Hepatocyte (in vitro differentiated cells): ENCODE results near the gene KRT7. TPM values are rescaled to one million over a fixed set of nuclear protein-coding genes. Genes with fewer than 3 reads are reported as not detected.
A peak's percentile ranks its signal among the peaks of the same experiment; 100 is the strongest.
"Not testable (repeated sequence)": the region's sequence is repeated elsewhere in the genome, so short reads cannot be mapped to it uniquely, and the experiment has no call there.

Experiments
- DNase-seq: peaks from one replicate; pipeline ENCODE4 v3.0.0-alpha.2; 2016; ENCODE audit warnings: low spot score
- H2AFZ ChIP-seq: fragments of 200-600 bp; sonication (generic); 2 replicates; pipeline ENCODE4 v1.6.0; 2016; ENCODE audit warnings: antibody characterized with exemption, mild to moderate bottlenecking
- H3K27ac ChIP-seq: fragments of 200-600 bp; sonication (generic); 2 replicates; pipeline ENCODE4 v1.5.1; 2016; ENCODE audit warnings: mild to moderate bottlenecking
- H3K27me3 ChIP-seq: fragments of 200-600 bp; sonication (generic); 2 replicates; pipeline ENCODE4 v1.6.1; 2016
- H3K36me3 ChIP-seq: fragments of 200-600 bp; sonication (generic); replicated peaks from 2 replicates; pipeline ENCODE4 v1.5.1; 2016; ENCODE audit warnings: low read depth; ENCODE audit not compliant: insufficient read depth
- H3K4me1 ChIP-seq: fragments of 200-600 bp; sonication (generic); 2 replicates; pipeline ENCODE4 v1.5.1; 2016; ENCODE audit warnings: mild to moderate bottlenecking, moderate library complexity; ENCODE audit not compliant: insufficient read depth
- H3K4me2 ChIP-seq: fragments of 200-600 bp; sonication (generic); 2 replicates; pipeline ENCODE4 v1.6.0; 2016
- H3K4me3 ChIP-seq: fragments of 200-600 bp; sonication (generic); 2 replicates; pipeline ENCODE4 v1.5.1; 2016; ENCODE audit warnings: mild to moderate bottlenecking
- H3K79me2 ChIP-seq: fragments of 200-600 bp; sonication (generic); 2 replicates; pipeline ENCODE4 v1.6.0; 2017; ENCODE audit warnings: mild to moderate bottlenecking
- H3K9me2 ChIP-seq: fragments of 200-600 bp; sonication (generic); replicated peaks from 2 replicates; pipeline ENCODE4 v1.6.0; 2017; ENCODE audit warnings: mild to moderate bottlenecking; ENCODE audit not compliant: insufficient read depth
- H3K9me3 ChIP-seq: fragments of 200-600 bp; sonication (generic); 2 replicates; pipeline ENCODE4 v1.5.1; 2016; ENCODE audit warnings: low read depth, mild to moderate bottlenecking
- H4K20me1 ChIP-seq: fragments of 200-600 bp; sonication (generic); 2 replicates; pipeline ENCODE4 v1.6.0; 2016; ENCODE audit warnings: mild to moderate bottlenecking; ENCODE audit not compliant: insufficient read depth, poor library complexity, severe bottlenecking
- EZH2 ChIP-seq: fragments of 200-600 bp; sonication (generic); IDR thresholded peaks from 2 replicates; pipeline ENCODE4 v1.6.1; 2016; ENCODE audit warnings: antibody characterized with exemption, mild to moderate bottlenecking, borderline replicate concordance
- EZH2phosphoT487 ChIP-seq: fragments of 200-600 bp; sonication (generic); IDR thresholded peaks from one replicate; pipeline ENCODE4 v1.6.1; 2018; ENCODE audit warnings: antibody characterized with exemption, mild to moderate bottlenecking, low read depth, moderate library complexity; ENCODE audit not compliant: unreplicated experiment, severe bottlenecking
- WGBS: methylation state at CpG from one replicate; pipeline ENCODE4 v1.1.6; 2016; ENCODE audit warnings: low lambda C conversion rate; ENCODE audit errors: missing lambda C conversion rate; 5-methylcytosine and 5-hydroxymethylcytosine counted together
- polyA plus RNA-seq: library from polyadenylated mRNA; unstranded; fragments of >200 nt; fragmentation: Nextera tagmentation; extraction: Ambion mirVana; gene quantifications from 2 replicates; pipeline ENCODE4 v1.2.1, GENCODE V29; 2016
- total RNA-seq: library from RNA; depleted of rRNA; stranded (reverse); fragments of >200 nt; gene quantifications from 2 replicates; pipeline ENCODE4 v1.2.3, GENCODE V29; 2014
- TF ChIP-seq, protein P1 (sequence below): fragments of 200-600 bp; sonication (generic); IDR thresholded peaks from 2 replicates; pipeline ENCODE4 v1.5.1; 2016; ENCODE audit warnings: antibody characterized with exemption, mild to moderate bottlenecking; ENCODE audit not compliant: poor library complexity

The KRT7 gene
- total and polyA plus RNA-seq, 2 experiments from 2014 or later, result 27.1 to 33.3 TPM

DNA sequence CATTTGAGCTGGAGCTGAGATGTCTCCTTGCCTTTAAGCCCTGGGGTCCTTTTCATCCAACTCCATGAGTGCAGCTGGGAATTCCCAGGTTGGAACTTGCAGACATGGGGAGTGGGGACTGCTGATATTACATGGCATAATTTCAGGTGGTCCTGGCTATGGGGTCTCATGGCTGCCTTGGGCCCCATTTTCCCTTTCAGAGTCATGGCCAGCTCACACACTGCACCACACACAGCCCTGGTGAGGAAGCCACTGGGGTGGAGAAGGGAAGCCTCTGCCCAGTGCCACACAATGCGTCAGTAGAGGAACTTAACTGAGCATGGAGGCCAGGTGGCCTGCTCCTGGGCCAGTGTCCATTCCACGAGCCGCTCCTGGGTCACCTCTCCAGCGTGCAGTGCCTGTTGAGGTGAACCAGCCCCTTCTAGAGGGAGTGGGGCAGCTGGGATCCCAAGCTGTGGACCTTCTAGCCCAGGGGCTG lies 24.1 kb downstream of the KRT7 start:
- H3K9me3 ChIP-seq, result no peaks in the 10 kb centered on the region
- no peak overlapping the region for H3K27ac ChIP-seq
- no peak for DNase-seq
- 96% methylated on average over 4 of the region's 4 CpGs for WGBS
- TF ChIP-seq, protein P1, sequence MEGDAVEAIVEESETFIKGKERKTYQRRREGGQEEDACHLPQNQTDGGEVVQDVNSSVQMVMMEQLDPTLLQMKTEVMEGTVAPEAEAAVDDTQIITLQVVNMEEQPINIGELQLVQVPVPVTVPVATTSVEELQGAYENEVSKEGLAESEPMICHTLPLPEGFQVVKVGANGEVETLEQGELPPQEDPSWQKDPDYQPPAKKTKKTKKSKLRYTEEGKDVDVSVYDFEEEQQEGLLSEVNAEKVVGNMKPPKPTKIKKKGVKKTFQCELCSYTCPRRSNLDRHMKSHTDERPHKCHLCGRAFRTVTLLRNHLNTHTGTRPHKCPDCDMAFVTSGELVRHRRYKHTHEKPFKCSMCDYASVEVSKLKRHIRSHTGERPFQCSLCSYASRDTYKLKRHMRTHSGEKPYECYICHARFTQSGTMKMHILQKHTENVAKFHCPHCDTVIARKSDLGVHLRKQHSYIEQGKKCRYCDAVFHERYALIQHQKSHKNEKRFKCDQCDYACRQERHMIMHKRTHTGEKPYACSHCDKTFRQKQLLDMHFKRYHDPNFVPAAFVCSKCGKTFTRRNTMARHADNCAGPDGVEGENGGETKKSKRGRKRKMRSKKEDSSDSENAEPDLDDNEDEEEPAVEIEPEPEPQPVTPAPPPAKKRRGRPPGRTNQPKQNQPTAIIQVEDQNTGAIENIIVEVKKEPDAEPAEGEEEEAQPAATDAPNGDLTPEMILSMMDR, result no peak
- TF ChIP-seq EZH2, result no peak
- no peak for TF ChIP-seq EZH2phosphoT487
- H3K4me1 ChIP-seq, result no peaks in the 10 kb centered on the region
- peaks cover 59% of the 10 kb centered on the region for H3K27me3 ChIP-seq
- H3K9me2 ChIP-seq, result no peaks in the 10 kb centered on the region
- no peak overlapping the region for H3K4me3 ChIP-seq
- H3K36me3 ChIP-seq, result no peaks in the 10 kb centered on the region
- H2AFZ ChIP-seq, result no peak overlapping the region
- no peak overlapping the region for H3K4me2 ChIP-seq
- no peaks in the 10 kb centered on the region for H4K20me1 ChIP-seq
- H3K79me2 ChIP-seq, result no peaks in the 10 kb centered on the region

DNA sequence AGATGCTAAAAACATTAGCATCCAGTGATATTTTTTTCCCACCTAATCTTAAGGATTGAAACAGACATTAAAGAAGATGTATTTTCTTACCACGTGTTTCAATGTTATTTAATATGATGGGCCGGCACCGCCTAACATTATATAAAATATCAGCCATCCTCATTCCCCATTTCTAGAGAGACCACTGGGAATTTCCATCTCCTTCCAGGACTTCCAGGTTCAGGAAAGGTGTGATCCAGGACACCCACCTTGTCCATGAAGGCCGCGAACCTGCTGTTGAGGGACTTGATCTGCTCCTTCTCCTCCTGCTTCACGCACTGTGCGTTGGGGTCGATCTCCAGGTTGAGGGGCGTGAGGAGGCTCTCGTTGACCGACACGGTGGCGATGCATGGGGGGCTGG lies 24.9 kb downstream of the KRT7 start:
- DNase-seq, H3K4me1 ChIP-seq, H3K27ac ChIP-seq, H3K36me3 ChIP-seq, H3K4me3 ChIP-seq, H4K20me1 ChIP-seq, H2AFZ ChIP-seq, H3K9me2 ChIP-seq, H3K79me2 ChIP-seq, H3K9me3 ChIP-seq: not testable (repeated sequence)
- Histone ChIP-seq H3K4me2 (peak overlapping the region; percentile 73), H3K27me3 (peaks cover 59% of the 10 kb centered on the region)
- 63% methylated on average over 13 of the region's 13 CpGs for WGBS

DNA sequence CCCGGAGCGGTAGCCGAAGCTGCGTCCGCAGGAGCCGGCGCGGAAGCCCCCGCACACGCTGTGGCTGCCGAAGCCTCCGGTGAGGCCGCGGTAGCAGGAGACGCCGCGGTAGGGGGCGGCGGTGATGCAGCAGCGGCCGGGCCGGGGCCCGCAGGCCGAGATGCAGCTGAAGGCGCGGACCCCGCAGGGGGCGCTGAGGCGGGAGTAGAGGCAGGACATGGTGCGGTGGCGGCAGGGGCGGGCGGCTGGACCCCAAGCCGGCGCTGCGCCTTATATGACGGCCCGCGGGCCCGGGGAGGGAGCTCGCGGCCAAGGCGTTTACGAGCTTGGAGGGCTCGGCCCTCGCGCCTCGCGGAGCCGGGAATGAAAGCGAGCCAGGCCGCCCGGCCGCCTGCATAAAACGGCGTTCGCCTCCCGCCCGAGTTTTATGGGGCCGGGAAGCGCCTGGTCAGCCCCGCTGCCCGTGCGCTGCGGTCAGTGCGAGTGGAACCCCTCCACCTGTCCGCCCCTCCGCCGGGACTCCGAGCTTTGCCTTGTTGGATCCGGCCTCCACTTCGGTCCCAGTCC lies 25.4 kb downstream of the KRT7 start:
- Histone ChIP-seq H3K27ac (no peak overlapping the region), H3K79me2 (no peaks in the 10 kb centered on the region), H3K9me2 (no peaks in the 10 kb centered on the region), H3K4me1 (no peaks in the 10 kb centered on the region), H3K27me3 (peaks cover 59% of the 10 kb centered on the region), H2AFZ (no peak overlapping the region), H3K4me2 (peak overlapping the region; percentile 73), H4K20me1 (no peaks in the 10 kb centered on the region), H3K36me3 (no peaks in the 10 kb centered on the region), H3K4me3 (no peak overlapping the region), H3K9me3 (no peaks in the 10 kb centered on the region)
- DNase-seq, result peak; percentile 50
- TF ChIP-seq EZH2phosphoT487, result no peak
- peak; percentile 84 for TF ChIP-seq EZH2
- TF ChIP-seq, protein P1, result peak; percentile 7
- 18% methylated on average over 49 of the region's 72 CpGs for WGBS

DNA sequence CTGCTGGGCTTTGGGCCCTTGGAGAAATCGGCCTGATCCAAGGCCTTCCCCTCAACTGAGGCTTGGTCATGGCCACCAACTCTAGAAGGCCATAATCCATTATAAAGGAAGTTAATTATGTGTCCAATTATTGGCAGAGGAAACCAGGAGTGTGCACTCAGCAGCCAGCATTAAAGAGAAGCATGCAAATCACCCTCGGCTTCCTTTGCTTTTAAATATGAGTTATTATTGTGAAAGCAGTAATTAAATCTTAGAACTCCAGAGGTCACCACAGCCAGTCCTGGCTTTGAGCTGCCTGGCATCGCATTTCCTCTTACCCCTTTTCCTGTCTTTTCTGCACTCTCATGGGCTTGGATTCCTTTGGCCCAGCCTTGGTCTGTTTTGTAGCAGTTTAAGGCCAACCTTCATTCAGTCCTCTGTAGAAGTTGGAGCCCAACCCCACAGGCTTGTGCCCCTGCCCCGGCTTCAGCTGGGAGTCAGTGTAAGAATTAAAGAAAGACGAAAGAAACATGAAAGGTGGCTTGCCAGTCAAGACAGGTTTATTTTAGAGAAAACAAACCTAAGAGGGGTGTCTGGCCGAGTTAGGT lies 26.7 kb downstream of the KRT7 start:
- Histone ChIP-seq H3K27ac (no peak overlapping the region), H3K9me3 (no peaks in the 10 kb centered on the region), H3K27me3 (peaks cover 57% of the 10 kb centered on the region), H3K4me3 (no peak overlapping the region), H2AFZ (no peak overlapping the region), H3K4me2 (no peak overlapping the region), H3K36me3 (no peaks in the 10 kb centered on the region), H4K20me1 (no peaks in the 10 kb centered on the region), H3K79me2 (no peaks in the 10 kb centered on the region), H3K4me1 (no peaks in the 10 kb centered on the region), H3K9me2 (no peaks in the 10 kb centered on the region)
- DNase-seq, result no peak
- no peak for TF ChIP-seq EZH2
- TF ChIP-seq, protein P1, result no peak
- 89% methylated on average over 6 of the region's 6 CpGs for WGBS
